HG02885 (cell line): ENCODE results near the gene ELOVL3.
A peak's percentile ranks its signal among the peaks of the same experiment; 100 is the strongest.

ENCODE experiments used
- ATAC-seq: cut with Tn5 transposase; IDR thresholded peaks from one replicate; pipeline ENCODE4 v1.9.1; 2021; ENCODE audit warnings: mild to moderate bottlenecking; ENCODE audit not compliant: unreplicated experiment, poor library complexity

The ELOVL3 gene

DNA sequence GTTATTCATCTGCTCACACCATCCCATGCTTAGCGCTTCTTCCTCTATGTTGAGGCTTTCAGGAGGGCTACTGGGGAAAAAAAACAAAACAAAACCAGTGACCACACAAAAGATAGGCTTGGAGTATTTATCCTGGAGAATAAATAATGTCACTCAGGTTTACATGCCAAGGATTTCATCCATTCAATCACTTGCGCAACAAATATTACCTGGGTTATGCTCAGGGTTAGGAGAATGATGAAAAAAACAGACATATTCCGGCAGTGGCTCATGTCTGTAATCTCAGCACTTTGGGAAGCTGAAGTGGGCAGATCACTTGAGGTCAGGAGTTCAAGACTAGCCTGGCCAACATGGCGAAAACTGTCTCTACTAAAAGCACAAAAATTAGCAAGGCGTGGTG lies 3.3 kb upstream of the ELOVL3 start:
- no peak for ATAC-seq

DNA sequence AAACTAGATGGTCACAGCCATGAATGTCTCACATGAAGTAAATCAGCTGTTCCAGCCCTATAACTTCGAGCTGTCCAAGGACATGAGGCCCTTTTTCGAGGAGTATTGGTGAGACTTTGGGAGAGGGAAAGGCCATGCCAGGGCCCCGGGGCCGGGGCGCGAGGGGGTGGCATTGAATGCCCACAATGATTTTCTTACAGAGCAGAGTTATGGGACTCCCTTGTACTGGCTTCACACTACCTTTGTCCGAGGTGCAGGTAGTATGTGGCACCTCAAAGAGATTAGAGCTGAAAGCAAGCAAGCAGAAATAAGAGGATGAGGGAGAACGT lies 407 bp downstream of the ELOVL3 start:
- ATAC-seq = no peak

DNA sequence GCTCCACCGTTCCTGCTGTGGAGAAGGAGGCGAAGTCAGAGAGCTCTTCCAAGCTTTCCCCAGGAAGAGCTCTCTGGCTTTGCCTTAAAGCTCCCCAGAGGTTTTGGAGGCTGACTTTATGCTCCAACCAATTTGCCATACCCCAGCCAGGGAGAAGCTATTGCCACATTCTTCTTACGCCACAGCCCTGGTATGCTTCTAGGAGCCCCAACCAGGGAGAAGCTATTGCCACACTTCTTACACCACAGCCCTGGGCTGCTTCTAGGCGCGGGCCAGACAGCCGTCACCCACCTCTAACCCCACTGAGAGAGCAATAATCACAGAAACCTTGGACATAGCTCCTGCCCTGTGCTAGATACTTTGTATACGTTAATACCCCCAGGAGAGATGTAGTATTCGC lies 951 bp downstream of the ELOVL3 start:
- no peak for ATAC-seq

DNA sequence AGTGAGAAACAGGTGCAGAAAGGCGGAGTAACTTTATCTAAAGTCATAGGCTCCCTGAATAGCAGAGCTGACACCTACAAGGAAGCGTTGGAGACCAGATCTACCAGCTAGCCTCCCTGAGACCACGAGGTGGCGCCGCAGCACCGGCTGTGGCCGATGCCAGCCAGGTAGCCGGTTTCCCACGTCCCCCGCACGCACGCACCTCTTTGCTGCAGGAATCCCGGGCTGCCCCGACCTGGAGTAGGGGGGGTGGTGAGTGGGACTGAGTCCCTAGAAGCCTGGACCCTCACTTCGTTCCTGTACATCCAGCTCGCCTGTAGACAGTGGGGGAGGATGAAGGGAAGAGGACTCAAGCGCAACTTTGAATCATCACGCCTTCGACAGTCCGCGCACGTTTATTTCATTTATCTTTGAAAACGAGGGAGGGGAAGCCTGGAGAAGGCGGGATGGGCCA lies 3.7 kb downstream of the ELOVL3 start:
- peak; percentile 49 for ATAC-seq

DNA sequence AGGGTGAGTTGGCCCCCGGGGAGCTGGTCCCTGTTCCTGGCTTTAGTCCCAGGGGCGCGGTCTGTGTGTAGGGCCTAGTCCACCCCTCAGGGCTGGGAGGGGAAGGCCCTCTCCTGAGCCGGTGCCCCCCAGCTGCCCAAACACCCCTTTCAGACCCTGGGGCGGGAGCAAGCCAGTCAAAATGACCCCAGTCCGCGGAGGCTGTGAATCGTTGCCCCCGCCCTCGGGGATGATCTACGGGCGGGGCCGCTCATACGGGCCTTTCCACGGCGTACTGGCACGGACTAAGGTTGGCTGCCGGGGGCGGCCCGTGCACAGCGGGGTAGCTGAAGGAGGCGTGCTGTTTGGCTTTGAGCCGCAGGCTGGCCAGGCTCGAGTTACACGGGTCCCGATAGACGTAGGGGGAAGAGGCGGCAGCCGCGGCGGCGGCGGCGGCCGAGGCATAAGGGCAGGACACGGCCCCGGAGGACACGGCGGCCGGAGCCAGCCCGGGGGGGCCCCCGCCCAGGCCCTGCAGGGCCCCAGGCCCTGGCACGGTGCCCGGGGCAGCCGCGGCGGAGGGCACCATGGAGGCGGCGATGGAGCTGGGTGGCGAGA lies 4.3 kb downstream of the ELOVL3 start:
- ATAC-seq = no peak

DNA sequence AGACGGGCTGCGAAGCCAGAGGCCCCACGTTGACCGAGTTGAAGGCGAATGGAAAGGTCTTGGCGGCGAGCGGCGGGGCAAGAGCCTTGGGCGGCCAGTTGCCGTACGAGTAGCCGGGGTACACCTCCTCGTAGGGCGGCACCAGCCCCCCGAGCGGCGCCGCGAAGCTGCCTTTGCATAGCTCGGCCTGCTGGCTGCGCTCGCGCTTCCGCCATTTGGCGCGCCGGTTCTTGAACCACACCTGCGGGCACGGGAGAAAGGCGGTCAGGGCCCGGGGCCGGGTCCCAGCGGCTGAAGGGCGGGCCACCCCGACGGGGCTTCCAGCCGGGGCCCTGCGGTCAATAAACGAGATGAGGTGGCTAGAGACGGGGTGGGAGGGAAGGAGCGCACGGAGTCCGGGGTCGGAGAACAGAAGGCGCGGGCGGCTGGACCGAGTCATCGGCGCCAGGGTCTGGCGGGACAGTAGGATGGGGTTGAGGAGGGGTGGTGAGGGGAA lies 4.8 kb downstream of the ELOVL3 start:
- no peak for ATAC-seq

DNA sequence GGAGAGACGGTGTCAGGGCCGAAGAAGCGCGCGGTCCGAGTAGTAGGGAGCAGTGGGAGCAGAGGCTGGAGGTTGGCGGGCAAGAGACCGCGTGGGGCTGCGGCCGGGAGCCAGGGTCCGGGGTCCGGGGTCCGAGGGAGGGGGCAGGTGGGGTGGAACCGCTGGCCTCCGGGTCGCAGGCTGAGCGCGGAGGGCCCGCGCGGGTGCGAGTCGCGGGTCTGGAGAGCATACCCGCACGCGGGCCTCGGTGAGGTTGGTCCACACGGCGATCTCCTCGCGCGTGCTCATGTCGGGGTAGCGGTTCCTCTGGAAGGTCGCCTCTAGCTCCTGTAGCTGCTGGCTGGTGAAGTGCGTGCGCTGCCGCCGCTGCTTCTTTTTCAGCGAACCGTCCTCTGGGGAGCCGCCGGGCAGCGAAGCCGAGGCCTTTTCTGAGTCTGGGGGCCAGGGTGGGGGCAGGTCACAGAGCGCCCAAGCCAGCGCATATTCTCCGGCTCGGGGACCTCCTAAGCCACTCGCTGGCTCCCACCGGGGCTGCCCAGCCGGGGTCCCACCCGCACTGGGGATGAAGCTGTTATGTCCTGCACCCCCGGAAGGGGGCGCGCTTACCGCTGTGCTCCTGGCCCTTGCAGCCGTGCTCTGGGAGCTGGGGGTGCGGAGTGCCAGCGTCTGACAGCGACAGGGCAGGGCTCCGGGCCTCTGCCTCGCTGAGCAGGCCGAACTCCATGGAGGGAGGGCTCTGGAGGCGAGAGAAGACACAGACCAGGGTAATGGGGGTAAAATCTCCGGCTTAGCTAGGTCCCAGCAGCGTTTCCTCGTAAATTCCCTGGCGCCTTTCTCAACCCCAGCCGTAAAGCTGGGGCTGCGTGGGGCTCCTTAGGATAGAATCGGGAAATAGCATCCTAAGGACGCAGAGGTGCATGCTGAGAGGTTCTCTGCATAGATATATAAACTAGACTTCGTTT lies 5.5 kb downstream of the ELOVL3 start:
- ATAC-seq = peak; percentile 40

DNA sequence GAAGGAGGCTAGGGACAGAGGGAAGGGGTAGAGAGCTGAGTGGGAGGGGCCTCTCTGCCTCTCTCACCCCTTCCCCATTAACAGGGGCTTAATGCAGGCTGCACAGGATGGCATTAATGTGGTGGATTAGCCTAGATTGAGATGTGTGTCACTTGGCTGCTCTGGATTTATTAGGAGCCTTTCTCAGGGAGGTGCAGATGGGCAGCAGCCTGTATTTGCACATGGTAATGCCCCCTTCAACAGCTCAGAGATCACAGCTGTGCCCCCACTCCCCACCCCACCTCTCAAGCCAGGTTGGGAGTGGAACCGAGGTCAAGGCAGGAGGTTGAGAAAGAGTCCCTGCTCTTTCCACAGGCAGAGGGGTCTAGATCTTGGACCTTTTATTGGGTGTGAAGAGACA lies 7.9 kb downstream of the ELOVL3 start:
- no peak for ATAC-seq

DNA sequence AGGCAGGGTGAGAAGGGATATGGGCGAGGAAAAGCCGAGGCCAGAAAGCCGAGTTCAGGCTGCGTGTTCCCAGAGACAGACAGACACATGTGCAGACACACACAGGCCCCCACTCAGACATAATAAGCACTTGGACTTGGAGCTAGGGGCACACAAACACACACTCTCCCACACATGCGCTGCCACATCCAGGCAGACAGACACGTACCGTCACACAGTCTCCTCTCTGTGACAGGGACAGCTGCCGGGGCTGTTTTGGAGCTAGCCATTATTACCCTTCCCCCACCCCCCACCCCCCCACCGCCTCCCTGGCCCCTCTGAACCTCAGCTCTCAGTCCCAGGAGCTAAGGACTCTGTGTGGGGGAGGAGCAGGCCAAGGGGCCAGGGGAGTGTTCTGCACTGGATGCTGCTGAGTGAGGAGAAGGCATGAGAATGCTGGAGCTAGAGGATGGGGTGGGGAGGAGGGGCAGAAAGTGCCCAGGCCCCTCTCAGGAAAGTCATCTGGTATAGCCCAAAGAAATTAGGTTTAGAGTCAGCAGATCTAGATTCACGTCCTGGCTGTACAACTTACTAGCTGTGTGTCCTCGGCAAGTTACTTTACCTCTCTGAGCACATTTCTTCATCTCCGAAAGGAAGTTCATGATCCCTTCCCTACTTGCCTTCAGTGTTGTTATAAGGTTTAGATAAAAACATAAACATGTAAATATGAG lies 8.9 kb downstream of the ELOVL3 start:
- ATAC-seq = no peak

DNA sequence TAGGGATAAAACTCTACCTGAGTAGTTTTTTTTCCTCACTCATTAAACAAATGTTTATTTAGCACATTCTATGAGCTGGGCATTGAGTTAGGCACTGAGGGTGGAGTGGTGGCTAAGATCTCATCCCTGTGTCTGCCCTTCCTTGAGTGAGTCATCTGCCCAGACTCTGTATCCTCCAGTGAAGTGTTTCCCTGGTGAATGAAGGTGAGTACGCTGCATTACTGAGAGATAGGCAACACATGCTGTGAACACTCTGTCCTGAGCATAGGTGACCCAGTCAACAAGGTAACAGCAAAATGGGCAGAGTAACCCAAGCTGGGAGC lies 9.5 kb downstream of the ELOVL3 start:
- no peak for ATAC-seq

DNA sequence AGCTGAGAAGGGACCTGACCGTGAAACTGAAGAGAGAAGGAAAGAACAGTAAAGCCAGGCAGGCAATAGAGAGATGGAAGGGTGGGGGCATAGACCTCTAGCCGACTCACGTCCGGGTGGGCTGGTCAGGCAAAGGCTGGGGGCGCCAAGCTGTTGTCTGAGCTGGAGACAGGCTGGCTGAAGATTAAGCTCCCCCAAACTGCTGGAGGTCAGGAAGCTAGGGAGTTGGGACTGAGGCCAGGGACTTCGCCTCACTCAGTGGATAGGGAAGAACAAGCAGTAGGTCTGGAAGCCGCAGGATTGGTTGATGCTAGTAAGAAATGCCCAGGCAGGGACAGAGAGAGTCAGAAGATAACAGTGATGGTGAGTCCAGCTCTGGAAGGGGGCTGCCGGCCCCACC lies 9.9 kb downstream of the ELOVL3 start:
- no peak for ATAC-seq

DNA sequence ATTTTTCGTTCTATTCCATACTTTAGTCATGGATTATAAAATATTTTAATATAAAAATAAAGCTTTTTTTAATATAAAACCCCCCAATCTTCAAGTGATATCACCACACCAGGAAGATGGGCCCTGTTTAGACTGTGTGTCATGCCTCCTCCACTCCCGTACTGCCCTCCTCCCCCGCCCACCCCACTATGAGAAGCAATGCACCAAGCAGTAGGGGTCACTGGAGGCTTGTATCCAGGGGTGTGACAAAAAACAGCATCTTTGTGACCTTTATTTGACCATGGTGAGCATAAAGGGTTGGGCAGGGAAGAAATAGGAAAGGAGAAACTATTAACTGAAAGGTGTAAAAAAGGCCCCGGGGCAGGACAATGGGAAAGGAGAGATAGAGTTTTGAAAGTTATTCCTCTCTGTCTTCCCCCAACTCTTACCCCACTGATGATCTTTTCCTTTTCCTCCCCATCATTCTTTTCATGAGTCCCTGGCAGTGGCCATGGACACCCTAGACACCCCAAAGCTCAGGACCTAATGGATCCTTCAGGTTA lies 11.7 kb downstream of the ELOVL3 start:
- no peak for ATAC-seq

DNA sequence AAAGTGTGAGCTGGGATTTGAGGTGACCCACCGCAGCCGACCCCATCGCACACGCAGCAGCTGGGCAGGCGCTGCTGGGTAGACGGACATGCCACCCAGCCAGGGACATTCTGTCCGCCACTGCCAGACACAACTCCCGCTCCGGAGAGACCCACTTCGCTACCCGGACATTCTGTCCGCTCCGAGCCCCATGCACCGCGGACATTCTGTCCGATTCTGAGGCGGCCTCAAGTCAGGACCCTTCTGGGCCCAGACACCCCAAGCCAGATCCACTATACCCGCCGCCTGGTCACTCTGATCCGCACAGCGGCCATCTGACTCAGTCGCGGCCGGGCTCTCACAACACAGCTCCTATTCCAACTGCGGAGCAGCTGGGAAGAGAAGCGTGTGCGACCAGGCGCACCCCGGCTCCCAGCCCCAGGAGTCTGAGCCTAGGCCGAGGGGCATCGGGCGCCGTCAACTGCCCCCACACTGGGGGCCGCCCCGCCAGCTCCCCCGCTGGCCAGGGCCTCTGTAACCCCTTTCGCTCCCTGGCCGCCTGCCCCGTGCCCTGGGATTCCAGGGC lies 14.4 kb downstream of the ELOVL3 start:
- ATAC-seq = no peak

DNA sequence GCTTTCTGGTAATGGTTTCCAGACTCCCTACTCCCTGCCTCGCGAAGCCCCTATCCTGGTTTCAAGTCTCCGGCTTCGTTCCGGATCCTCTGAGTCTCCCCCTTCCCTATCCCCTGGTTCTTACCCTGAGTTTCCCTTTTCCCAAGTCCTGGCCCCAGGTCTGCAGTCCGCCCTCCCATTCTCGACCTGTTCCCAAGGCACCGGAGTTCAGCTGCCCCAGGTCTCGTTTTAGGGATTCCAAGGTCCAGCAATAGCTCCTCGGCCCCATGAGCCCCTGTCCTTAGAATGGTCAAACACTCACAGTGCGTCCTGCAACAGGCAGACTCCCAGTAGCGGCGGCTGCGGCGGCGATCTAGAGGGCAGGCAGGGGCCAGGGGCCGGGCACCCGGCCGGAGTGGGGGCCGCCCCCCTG lies 14.9 kb downstream of the ELOVL3 start:
- no peak for ATAC-seq

DNA sequence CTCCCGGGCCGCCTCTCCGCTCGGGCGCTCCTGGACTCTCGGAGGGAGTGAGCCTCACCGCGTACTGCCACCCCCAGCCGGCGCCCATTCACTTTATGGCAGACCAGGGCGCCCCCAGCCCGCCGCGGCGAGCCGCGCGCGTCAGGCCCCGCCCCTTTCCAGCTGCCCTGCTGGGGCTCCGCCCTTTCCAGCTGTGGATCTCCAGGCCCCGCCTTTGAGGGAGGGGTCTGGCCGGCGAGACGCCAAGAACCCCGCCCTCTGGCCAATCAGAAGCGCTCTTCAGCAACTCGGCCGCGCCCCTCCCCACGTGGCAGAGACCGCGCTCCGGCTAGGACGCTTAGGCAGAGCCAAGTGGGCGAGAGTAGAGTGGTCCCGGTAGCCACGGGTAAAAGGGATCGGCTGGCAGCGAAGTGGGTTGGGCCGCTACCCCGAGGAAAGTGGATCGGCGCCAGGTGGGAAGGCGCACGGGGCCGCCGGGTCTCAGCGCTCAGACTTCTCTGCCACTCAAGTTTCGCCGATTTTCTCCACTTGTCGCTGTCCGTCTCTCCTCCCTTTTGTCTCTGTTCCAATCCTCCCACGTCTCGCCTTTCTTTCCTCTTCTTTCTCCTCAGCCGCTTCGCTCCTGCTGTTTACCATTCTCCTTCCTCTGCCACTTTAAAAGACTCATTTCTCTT lies 15.5 kb downstream of the ELOVL3 start, which contains the start of gene PITX3:
TSS of gene PITX3 (minus strand) at position 69 of the 674 bp plus-strand sequence. CDS start 9,432 bp downstream, outside the sequence.
- peak; percentile 38 for ATAC-seq

DNA sequence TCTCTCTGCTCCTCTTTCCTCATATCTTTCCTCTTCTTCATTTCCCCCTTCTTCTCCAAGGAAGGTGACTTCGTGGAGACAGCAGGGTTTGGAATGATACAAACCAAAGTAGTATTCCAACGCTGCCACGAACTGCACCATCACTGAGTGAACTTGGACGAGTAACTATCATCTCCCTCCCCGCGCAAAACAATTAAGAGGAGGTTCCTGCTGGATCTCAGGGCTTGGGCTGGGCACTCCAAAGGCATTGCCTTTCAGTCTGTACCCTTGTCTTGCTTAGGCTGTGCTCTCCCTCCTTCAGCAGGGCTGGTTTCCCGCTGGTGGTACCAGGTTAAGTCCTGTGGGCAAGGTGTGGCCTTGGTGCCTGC lies 16.0 kb downstream of the ELOVL3 start:
- ATAC-seq = no peak

DNA sequence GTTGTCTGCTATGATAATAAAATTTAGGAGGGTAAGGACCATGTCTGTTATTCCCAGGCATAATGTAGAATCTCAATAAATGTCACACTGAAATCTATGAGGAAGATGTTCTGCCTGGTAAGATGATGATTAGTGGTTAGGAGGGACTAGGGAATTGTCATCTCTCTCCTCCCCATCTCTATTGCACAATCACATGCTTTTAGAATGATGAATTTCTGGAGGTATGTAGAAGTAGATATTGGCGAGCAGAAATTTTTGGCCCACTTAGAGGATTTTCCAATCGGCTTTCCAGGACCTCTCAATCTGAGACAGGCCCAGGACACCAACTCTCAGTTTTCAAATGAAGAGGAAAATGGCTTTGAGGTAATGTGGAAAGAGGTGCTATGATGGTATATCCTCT lies 17.2 kb downstream of the ELOVL3 start:
- no peak for ATAC-seq

DNA sequence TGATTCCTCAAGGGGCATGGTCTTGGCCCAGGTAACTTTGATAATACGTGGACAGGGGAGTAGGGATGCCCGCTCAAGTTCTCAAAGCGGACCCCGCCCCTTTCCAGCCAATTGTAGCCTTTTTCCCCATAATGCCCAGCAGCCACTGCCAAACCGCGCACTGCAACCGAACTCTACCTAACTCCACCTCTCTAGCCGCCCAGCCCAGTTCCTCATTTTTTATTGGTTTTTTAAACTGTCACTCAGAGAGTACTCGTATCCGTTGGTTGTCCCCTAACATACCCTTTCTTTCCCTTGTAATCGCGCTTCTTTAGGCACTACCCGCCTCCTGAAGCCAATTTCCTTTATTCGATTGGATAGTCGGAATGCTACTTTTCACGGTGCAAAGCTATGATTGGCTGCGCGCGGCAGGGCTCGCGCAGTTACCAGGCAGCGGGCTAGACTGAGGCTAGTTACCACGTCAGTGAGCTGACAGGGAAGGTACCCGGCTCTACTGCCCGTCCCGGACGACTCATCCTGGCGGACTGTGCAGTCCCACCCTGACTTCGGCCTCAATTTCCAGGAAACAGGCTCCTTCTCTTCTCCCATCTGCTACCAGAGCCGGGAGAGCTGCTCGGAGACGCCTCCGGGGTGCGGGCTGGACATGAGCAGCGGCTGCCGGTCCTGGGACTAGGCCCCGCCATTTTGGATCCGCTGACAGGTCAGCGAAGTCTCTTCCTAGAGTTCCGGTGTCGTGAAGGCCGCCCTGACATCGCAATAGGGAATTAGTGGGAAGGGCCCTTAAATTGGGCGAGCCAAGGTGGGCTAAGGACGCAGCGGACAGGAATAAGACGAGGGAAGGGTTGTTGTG lies 19.2 kb downstream of the ELOVL3 start, which contains the start of gene GBF1:
TSS of gene GBF1 (plus strand) at position 451 of the 850 bp plus-strand sequence. CDS start 13,407 bp downstream, outside the sequence.
- peak; percentile 90 for ATAC-seq

DNA sequence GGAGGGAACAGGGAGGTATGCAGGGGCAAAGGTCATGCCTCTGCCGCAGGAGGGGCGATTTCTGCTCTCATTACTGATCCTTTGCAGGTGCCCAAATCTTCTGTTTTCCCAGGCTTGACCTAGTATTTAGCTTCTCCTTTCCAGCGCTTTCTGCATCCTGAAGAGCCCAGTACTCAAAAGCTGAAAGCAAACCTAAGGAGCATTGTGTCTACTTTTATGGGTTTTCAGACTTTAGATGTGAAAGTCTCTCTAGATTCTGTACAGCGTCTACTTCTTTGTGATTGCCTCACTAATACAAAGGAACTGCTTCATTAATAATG lies 19.8 kb downstream of the ELOVL3 start:
- no peak for ATAC-seq
